Parathyroid adenoma (tissue), 2 donors: ENCODE measurements around the gene MYO3B.
A peak's percentile ranks its signal among the peaks of the same experiment; 100 is the strongest.

Experiments
- H2AFZ ChIP-seq: fragments of 300-600 bp; sonication (generic); one replicate; pipeline ENCODE4 v1.7.0; 2017; ENCODE audit warnings: antibody characterized with exemption, mild to moderate bottlenecking
- H3K27ac ChIP-seq: fragments of 300-600 bp; sonication (generic); one replicate; pipeline ENCODE4 v1.7.0; 2017
- H3K27me3 ChIP-seq: fragments of 300-600 bp; sonication (generic); one replicate; pipeline ENCODE4 v1.7.0; 2017; ENCODE audit warnings: low read length; ENCODE audit not compliant: control insufficient read depth, insufficient read depth
- H3K36me3 ChIP-seq: fragments of 300-600 bp; sonication (generic); one replicate; pipeline ENCODE4 v1.7.0; 2017; ENCODE audit warnings: low read length; ENCODE audit not compliant: control insufficient read depth, insufficient read depth
- H3K4me1 ChIP-seq: fragments of 300-600 bp; sonication (generic); one replicate; pipeline ENCODE4 v1.7.0; 2017; ENCODE audit warnings: control low read depth
- H3K4me2 ChIP-seq: fragments of 300-600 bp; sonication (generic); one replicate; pipeline ENCODE4 v1.7.0; 2017; ENCODE audit warnings: low read length
- H3K4me3 ChIP-seq: fragments of 300-600 bp; sonication (generic); one replicate; pipeline ENCODE4 v1.7.0; 2017; ENCODE audit warnings: low read depth, low read length
- H3K79me2 ChIP-seq: fragments of 300-600 bp; sonication (generic); one replicate; pipeline ENCODE4 v1.7.0; 2017; ENCODE audit warnings: control low read depth
- H3K9ac ChIP-seq: fragments of 300-600 bp; sonication (generic); one replicate; pipeline ENCODE4 v1.7.0; 2017; ENCODE audit warnings: mild to moderate bottlenecking
- H3K9me3 ChIP-seq: fragments of 300-600 bp; sonication (generic); one replicate; pipeline ENCODE4 v1.7.0; 2017; ENCODE audit warnings: low read length; ENCODE audit not compliant: control insufficient read depth
- CTCF ChIP-seq: fragments of 300-600 bp; sonication (generic); IDR thresholded peaks from one replicate; pipeline ENCODE4 v1.7.0; 2017; ENCODE audit warnings: antibody characterized with exemption, mild to moderate bottlenecking
- donor health status: primary hyperparathyroidism.

MYO3B gene

GRCh38 chr2:170320948-170321347 is 143.0 kb downstream of the MYO3B start:
- no peaks in the 10 kb centered on the region for H3K27me3 ChIP-seq
- no peak for TF ChIP-seq CTCF
- H3K27ac ChIP-seq, result no peak overlapping the region
- no peak overlapping the region for H3K4me2 ChIP-seq
- H3K36me3 ChIP-seq, result no peaks in the 10 kb centered on the region
- no peaks in the 10 kb centered on the region for H3K4me1 ChIP-seq
- no peaks in the 10 kb centered on the region for H3K79me2 ChIP-seq
- no peak overlapping the region for H3K9ac ChIP-seq
- no peak overlapping the region for H2AFZ ChIP-seq
- no peaks in the 10 kb centered on the region for H3K9me3 ChIP-seq
- H3K4me3 ChIP-seq, result no peak overlapping the region

DNA sequence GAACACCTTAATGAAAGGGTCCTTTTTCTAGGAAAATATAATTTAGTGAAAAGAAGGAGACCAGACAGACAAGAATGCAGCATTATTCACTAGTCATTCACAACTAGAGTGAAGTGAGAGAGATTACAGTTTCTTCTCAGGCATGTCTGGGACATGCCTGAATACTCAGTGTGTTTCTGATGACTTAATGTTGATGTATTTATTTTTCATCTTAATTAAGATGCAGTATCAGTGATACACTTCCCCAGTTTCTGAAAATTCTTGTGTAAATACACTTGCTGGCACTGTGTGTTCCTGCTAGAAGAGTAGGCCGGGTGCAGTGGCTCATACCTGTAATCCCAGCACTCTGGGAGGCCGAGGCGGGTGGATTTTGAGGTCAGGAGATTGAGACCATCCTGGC is 143.6 kb downstream of the MYO3B start:
- H3K79me2 ChIP-seq, result no peaks in the 10 kb centered on the region
- no peak for TF ChIP-seq CTCF
- no peaks in the 10 kb centered on the region for H3K9me3 ChIP-seq
- no peak overlapping the region for H3K27ac ChIP-seq
- H3K4me2 ChIP-seq, result no peak overlapping the region
- H3K4me1 ChIP-seq, result no peaks in the 10 kb centered on the region
- no peaks in the 10 kb centered on the region for H3K27me3 ChIP-seq
- no peak overlapping the region for H2AFZ ChIP-seq
- no peak overlapping the region for H3K4me3 ChIP-seq
- H3K36me3 ChIP-seq, result no peaks in the 10 kb centered on the region
- no peak overlapping the region for H3K9ac ChIP-seq

DNA sequence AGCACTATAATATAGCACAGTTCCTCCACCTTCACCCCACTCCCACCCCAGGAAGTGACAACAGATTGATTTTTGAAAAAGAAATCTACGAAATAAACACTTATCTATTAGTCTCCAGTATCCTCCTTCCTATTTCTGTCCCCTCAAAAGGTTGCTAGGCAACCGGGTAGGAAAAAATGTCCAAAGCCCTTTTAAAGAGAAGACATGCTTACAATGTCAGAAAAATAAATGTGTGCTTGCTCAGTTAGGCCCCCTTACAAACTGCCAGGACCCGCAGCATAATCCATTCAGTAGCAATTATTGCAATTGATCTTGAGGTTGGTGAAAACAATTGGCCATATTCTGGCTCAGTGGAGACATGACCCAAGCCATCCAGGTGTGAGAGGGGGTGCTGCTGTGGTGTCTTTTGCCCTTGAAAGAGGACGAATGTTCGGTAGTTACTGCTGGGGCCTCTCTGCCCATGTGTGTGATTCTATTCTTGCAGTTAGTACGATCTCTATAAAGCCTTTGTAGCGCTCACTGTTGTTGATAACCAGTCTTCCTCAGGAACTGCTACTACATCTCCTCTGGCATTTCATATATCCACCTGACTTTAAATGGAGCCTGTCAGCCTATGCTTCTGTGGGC is 144.3 kb downstream of the MYO3B start:
- Histone ChIP-seq H3K79me2 (no peaks in the 10 kb centered on the region), H3K27me3 (no peaks in the 10 kb centered on the region), H3K4me2 (no peak overlapping the region), H3K36me3 (no peaks in the 10 kb centered on the region), H3K4me3 (no peak overlapping the region), H3K9ac (no peak overlapping the region), H3K4me1 (no peaks in the 10 kb centered on the region), H3K9me3 (no peaks in the 10 kb centered on the region), H2AFZ (no peak overlapping the region), H3K27ac (no peak overlapping the region)
- TF ChIP-seq CTCF, result no peak

- Histone ChIP-seq H3K9ac (no peak overlapping the region), H3K79me2 (no peaks in the 10 kb centered on the region), H3K9me3 (no peaks in the 10 kb centered on the region), H3K4me3 (no peak overlapping the region), H3K4me2 (no peak overlapping the region), H3K4me1 (no peaks in the 10 kb centered on the region), H2AFZ (no peak overlapping the region), H3K36me3 (no peaks in the 10 kb centered on the region), H3K27ac (no peak overlapping the region), H3K27me3 (no peaks in the 10 kb centered on the region)
- TF ChIP-seq CTCF, result no peak
Observed at GRCh38 chr2:170323743-170324142, 145.8 kb downstream of the MYO3B start.

DNA sequence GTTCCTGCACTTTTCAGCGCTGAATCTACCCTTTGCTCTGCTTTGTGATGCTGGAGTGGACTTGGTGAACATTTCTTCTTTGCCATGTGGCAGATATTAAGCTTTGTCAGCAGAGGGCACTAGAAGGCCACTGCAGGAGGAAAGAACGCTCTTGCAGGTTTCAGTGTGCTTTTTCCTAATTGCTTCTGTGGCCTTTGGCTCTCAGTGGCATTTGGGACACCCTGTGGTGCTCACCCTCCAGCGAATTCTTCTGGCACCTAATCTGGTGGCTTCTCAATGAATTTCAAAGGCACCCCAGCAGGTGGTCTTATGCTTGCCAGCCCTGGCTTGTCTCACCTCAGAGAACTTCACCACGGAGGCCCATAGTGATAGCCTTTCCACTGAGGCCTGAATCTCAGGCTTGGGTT is 146.7 kb downstream of the MYO3B start:
- H3K27me3 ChIP-seq, result no peaks in the 10 kb centered on the region
- no peak overlapping the region for H3K27ac ChIP-seq

More for the DNA sequence above, 146.7 kb downstream of the MYO3B start:
- no peak overlapping the region for H3K4me3 ChIP-seq
- no peaks in the 10 kb centered on the region for H3K36me3 ChIP-seq
- H3K4me1 ChIP-seq, result no peaks in the 10 kb centered on the region
- H3K79me2 ChIP-seq, result no peaks in the 10 kb centered on the region
- peak; percentile 36 for TF ChIP-seq CTCF
- H3K9ac ChIP-seq, result no peak overlapping the region
- H3K4me2 ChIP-seq, result no peak overlapping the region
- no peaks in the 10 kb centered on the region for H3K9me3 ChIP-seq
- H2AFZ ChIP-seq, result no peak overlapping the region
